GM21723 (cell line): ENCODE data around the gene PRKG2.
"Not testable (repeated sequence)": the region's sequence is repeated elsewhere in the genome, so short reads cannot be mapped to it uniquely, and the experiment has no call there.

ENCODE experiments used
- ATAC-seq: cut with Tn5 transposase; IDR thresholded peaks from one replicate; pipeline ENCODE4 v1.9.1; 2021; ENCODE audit warnings: mild to moderate bottlenecking, moderate library complexity; ENCODE audit not compliant: unreplicated experiment

Gene PRKG2, protein sequence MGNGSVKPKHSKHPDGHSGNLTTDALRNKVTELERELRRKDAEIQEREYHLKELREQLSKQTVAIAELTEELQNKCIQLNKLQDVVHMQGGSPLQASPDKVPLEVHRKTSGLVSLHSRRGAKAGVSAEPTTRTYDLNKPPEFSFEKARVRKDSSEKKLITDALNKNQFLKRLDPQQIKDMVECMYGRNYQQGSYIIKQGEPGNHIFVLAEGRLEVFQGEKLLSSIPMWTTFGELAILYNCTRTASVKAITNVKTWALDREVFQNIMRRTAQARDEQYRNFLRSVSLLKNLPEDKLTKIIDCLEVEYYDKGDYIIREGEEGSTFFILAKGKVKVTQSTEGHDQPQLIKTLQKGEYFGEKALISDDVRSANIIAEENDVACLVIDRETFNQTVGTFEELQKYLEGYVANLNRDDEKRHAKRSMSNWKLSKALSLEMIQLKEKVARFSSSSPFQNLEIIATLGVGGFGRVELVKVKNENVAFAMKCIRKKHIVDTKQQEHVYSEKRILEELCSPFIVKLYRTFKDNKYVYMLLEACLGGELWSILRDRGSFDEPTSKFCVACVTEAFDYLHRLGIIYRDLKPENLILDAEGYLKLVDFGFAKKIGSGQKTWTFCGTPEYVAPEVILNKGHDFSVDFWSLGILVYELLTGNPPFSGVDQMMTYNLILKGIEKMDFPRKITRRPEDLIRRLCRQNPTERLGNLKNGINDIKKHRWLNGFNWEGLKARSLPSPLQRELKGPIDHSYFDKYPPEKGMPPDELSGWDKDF

DNA sequence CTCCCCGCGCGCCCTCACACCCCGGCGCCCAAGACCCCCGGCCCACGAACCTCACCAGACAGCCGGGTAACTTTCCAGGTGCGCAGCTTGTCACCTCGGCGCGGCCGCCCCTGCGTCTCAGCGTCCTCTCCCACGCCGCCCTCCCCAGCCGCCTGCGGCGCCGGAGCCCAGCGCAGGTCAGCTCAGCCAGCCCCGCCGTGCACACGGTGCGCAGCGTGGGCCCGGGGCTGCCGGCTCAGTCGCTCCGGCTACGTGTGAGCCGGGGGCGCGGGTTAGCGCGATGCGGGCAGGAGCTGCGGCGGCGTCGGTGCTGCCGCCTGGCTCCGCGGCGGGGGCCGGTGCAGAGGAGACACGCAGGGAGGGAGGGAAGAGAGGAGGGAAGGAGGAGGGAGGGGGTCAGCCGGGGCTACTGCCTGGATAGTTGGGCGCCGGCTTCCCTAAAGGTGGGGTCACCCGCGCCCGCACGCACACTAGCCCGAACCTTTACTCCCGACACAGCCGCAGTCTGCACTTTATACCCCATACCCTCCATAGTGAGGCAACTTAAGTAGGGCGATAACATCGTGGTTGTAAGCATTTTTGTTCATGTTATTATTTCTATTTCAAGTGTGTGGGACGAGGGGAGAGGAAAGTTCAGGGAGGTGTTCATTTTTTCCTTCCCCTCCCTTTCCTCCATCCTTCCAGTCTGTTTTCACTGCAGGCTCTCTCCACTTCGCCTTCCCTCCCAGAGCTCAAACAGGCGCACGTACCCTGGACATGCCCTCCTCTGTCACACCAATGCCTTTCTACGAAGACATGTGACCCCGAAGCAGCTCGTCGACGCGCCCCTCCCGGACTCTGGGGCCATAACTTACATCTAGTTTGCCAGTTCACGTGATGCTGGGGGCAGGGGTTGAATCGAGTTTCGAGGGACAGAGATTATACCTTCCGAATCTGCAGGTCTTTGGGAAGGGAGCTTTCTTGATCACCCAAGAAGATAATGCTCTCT lies at the start of gene PRKG2:
TSS of gene PRKG2 (minus strand) at position 342 of the 988 bp plus-strand sequence. CDS start 10,175 bp downstream, outside the sequence.
- no peak for ATAC-seq

DNA sequence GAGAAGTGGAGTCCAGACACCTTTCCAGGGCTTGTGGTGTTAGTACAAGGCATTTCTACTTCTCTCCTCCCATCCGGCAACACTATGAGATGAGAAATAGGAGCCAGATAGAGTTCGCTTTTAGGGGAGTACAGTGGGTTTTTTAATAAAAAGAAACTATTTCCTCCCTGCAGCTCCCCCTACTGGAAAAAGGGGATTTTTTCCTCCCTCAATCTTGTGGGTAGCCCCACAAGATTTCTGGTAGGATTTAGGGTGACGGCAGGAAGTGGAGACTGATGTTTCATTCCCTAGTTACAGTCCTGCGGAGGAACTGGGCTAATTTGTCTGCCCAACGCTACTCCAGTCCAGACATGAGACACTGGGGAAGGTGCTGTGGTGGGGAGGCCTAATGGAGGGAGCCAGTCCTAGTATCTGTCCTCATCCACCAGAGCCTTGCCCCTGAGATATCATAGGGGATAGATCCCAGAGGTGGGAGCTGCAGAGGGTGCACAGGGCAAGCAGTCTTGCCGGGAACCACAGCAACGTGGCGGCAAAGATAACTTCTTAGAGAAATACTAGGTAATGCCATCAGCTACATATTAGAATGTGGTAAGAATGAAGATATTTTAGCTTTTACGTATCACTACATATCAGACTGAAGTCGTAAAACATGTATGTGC lies 45.5 kb upstream of the PRKG2 start:
- ATAC-seq, result no peak

GRCh38 chr4:81258841-81259550 lies 44.0 kb upstream of the PRKG2 start:
- no peak for ATAC-seq

DNA sequence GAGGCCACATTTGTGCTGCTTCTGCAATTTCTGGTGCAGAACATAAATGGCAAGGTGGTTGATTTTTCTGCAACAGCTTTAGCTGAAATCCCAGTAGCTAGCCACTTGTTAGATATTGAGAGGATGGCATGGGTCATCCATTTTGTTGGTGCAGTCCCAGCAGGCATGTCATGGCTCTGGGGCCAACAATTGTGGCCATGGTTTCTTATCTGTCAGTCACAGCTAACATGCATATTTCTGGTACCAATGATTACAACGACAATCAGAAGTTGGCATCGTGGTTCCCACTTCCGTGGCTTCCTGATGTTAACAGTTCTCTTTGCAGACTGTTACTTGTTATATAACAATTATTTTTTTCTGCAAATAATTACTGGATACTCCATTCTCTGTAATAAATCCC lies 42.8 kb upstream of the PRKG2 start:
- no peak for ATAC-seq

DNA sequence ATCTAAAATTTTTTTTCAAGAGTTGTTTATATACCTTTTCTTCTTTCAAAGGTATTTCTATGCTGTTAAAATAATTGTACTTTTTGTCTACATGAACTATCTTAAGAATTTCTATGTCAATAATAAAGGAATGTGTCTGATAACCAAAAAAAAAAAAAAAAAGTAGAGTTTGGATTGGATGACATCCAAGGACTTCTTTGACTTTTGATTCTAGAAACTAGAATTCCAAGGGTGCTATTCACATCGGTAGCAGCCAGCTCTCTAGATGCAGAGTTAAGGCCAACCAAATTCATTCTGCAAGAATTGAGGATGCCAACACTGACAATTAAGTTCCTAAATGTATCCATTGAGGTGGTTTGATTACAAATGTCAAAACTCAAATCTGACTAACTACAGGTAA lies 42.0 kb upstream of the PRKG2 start:
- ATAC-seq, result no peak

- ATAC-seq, result no peak
Observed at GRCh38 chr4:81256059-81256970, 41.3 kb upstream of the PRKG2 start.

- ATAC-seq, result no peak
Observed at GRCh38 chr4:81255524-81255923, 40.5 kb upstream of the PRKG2 start.

DNA sequence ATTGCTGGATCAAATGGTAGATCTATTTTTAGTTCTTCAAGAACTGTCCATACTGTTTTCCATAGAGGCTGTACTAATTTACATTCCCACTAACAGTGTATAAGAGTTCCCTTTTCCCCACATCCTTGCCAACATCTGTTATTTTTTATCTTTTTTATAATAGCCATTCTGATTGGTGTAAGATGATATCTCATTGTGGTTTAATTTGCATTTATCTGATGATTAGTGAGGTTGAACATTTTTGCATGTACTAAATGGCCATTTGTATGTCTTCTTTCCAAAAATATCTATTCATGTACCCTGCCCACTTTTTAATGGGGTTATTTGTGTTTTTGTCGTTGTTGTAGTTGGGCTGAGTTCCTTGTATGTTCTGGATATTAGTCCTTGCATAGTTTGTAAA lies 35.4 kb upstream of the PRKG2 start:
- no peak for ATAC-seq

- ATAC-seq, result no peak
Observed at GRCh38 chr4:81245218-81246009, 30.4 kb upstream of the PRKG2 start.

GRCh38 chr4:81237791-81238190 lies 22.8 kb upstream of the PRKG2 start:
- ATAC-seq, result no peak

DNA sequence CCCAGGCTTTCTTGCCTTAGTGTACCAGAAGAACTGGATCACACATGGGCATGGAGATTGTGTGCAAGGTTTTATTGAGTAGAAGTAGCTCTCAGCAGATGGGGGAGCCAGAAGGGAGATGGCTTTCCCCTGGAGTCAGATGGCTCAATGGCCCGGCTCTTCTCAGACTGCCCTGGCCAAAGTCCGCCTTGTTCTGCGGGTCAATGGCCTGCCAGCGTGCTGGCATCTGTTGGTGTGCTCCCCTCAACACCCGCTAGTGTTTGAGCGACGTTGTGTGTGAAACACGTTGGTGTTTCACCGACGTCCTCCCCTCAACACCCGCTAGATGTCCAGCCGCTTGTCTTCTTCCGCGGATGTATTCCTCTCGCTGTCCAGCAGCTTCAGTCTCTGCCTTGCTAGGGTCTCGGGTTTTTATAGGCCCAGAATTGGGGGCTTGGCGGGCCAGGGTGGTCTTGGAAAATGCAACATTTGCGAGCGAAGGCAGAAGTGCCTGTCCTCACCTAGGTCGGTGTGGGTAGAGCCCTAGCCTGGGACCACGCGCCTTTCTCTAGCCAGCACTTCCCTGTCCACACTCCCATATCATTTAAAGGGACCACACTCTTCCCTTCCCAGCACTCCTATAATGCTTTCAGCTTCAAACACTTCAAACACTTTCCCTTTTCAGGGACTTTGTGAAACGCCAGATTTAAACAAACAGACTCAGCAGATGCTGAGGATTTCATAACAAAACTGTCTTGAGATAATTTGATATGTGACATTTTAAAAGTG lies 21.1 kb upstream of the PRKG2 start:
- no peak for ATAC-seq

- no peak for ATAC-seq
Observed at GRCh38 chr4:81227968-81228367, 12.9 kb upstream of the PRKG2 start.

GRCh38 chr4:81227138-81227537 lies 12.1 kb upstream of the PRKG2 start:
- ATAC-seq, result no peak

DNA sequence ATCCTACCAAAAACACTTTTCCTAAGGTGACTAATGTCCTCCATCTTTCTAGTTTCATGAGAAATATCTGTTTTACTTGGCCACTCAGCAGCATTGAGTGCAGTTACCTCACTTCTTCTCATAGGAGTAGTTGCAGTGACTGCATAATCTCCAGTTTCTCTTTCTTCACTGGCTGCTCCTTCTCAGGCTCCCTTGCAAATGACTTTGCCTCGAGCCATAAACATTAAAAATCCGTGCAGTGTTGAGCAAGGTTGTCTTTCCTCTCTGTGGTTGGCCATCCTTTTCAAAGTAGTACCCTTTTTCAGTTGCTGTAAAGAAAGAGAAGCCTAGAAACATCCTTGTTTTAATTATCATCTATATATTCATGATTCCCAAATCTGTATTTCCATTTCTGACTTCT lies 10.2 kb upstream of the PRKG2 start:
- ATAC-seq, result no peak

GRCh38 chr4:81222082-81222472 lies 7.1 kb upstream of the PRKG2 start:
- ATAC-seq, result not testable (repeated sequence)

GRCh38 chr4:81221303-81222081 lies 6.5 kb upstream of the PRKG2 start:
- ATAC-seq, result no peak

DNA sequence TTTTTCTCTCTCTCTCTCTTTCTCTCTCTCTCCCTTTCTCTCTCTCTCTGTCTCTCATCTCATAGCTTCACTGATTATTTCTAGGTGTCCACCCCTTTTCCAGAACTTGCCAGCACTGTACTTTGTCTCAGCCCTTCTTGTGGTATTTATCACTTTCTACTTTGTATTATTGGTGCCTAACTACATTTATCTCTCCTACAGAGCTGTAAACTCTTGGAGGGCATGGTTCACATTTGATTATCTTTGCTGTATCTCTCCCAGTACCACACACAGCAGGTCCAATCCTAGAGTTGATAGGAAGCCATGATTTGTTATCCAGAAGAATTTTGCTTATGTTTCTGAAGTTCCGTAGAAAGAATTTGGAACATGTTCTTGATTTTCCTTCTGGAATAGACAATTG lies 5.2 kb upstream of the PRKG2 start:
- no peak for ATAC-seq
